Activated CD8-positive, alpha-beta memory T cell treated with anti-CD3 and anti-CD28 coated beads, Interleukin-2, amount 50 U/mL, for 1 hour (primary cell): Measurements from ENCODE around the gene LOX.
"Not testable (repeated sequence)": the region's sequence is repeated elsewhere in the genome, so short reads cannot be mapped to it uniquely, and the experiment has no call there.

Experiments
- DNase-seq: peaks from one replicate; pipeline ENCODE4 v3.0.0-alpha.2; 2020; ENCODE audit errors: extremely low read depth

The LOX gene

DNA sequence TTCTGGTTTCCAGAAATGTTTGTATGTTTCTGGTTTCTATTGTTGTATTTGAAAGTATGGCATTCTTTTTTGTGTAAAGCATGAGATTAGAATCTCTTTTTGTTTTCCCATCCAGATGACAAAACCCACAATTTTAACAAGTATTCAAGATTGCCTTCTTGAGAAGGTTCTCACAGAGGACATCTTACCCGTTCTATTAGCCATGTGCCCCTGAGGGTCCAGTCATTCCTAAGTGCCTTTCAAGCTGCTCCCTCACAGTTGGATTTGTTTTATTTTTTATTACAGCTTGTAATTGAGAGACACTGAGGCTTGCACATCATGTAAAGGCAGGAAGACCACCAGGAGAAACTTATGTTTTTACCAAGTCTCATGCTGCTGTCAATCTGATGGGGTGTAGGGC, 19.3 kb upstream of the LOX start:
- no peak for DNase-seq

DNA sequence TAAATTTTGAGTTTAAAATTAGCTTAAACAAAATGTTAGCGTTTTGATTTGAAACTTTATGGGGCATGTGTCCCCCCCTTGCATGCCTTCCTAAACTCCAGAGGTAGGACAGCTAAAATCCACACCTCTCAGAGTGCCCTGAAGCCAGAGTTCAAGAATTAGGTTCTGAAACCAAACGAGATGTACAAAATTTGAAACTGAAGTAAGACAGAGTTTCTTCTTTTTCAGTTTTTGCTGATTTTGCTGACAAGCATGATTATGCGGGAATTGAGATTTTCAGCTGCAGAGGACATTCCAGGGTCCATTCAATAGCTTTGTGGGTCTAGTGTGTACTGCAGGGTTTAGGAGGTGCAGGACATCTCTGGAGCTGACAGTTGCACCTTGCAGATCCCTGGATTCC, 17.1 kb upstream of the LOX start:
- no peak for DNase-seq

DNA sequence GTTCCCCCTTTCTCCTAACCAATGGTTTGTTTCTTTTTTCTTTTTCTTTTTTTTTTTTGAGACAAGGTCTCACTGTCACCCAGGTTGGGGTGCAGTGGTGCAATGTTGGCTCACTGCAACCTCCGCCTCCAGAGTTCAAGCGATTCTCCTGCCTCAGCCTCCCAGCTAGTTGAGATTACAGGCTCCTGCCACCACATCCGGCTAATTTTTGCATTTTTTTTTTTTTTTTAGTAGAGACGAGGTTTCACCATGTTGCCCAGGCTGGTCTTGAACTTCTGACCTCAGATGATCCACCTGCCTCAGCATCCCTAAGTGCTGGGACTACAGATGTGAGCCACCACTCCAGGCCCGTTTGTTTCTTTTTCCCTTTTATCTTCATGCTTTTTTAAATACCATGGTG, 16.2 kb upstream of the LOX start:
- not testable (repeated sequence) for DNase-seq

DNA sequence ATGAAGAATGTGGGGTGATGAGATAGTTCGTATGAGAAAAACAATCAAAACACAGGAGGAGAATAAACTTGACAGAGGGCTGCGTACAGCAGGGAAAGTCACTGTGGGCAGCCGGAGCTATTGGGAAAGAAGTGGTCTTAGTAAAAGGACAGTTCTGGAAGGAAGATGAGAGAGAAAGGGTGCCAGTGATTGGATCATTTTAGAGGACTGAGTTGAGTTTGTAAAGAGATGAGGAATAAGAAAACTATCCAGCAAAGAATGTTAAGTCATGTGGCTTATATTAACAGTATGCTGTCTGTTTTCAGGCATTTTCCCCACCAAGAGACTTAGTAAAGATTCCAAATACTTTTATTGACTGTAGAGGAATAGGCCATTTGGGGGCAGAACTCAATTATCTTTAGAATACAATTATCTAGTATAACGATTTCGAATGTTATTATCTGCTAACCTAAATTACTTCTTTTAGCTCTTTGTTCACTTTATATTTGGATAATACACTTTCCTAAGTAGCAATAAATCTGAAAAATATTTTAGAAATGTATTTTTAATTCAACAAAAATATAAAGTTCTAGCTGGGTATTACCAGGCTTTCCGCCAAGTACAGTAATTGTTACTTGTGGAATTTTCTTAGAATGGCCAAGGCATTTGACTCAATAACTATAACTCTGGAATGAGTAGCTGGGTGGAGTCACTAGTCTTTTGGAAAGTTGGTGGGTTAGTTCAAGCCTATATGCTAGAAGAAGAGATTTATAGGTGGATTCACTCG, 15.5 kb upstream of the LOX start:
- no peak for DNase-seq

DNA sequence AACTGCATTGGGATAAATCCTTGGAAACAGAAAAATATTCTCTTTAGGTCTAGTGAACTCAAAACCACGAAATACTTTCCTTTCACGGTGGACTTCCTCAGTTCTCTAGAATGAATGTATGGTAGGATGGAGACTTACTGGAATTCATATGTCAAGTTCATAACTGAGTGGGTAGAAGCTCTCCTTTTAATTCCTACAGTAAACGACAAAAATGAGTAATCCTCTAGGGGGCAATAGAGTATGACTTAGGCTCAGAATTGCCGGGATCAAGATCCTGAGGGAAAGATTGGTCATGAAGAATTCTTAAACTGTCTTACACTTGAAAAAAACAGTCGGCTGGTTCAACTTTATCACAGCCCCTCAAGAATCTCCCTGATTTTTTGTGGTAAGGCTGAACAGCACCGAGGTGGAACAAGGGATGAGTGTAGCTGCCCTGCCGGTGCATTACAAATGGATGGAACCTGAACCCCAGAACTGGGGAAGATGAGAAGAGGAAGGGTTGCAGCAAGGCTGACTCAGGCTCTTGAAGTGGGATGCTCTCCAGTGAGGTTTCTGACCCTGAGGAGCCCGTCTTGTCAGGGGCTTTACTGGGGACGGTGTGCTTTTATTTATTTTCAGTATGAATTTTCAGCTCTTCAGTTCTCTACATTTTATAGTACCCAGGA, 14.0 kb upstream of the LOX start:
- DNase-seq: no peak

DNA sequence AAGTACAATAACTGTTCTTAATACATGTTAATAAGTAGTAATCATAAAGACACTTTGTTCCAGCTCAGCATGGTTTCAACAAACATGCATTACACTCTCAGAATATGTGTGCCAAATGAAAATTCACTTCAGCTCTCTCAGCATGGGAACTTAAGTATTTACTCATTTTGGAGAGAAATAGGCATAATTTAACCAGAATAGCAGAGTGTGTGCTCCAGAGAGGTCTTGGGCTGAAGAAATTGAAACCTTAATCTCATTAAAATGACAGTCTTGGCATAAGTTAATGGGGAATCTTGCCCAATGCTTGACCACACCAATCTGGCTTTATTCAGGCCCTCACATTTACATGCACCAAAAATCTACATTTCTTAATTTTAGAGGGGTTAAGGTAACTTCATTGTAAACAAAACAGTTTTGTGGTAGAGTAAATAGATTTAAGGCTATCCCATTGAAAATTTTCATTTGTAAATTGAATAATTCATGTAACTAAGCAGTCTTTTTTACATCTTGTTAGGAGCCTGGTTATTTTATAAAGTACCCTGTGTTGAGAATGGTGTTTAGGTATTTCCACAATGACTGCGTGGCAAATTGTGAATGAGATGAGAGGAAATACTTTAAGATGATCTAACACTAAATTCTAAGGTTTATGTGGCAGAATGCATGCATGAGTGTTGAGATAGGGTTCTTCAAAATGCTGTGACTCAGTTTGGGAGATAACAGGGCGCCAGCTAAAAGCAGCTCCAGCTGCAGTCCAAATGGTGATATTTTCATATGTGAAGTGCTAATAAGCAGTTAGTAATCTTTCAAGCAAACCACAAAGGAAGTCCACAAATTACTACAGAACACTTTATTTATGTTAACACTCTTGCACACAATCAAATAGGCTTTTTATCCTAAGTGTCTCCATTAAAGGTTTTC, 11.3 kb upstream of the LOX start:
- no peak for DNase-seq

DNA sequence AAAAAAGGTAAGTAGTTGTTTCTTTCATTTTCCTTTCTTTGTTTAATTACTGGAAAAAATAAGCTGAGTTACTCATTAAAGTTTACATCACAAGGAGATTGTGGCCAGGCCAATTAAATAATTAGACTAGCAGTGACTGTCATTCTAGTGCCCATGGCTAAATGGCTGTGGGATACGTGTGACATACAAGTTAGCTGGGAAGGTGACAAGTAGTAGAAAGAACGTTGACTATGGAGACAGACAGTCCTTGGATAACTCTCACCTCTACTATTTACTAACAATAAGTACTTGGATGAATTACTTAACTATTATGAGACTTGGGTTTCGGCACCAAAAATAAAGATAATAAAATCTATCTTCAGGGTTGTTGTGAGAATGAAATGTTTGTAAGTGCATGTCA, 7.0 kb upstream of the LOX start:
- DNase-seq: no peak

DNA sequence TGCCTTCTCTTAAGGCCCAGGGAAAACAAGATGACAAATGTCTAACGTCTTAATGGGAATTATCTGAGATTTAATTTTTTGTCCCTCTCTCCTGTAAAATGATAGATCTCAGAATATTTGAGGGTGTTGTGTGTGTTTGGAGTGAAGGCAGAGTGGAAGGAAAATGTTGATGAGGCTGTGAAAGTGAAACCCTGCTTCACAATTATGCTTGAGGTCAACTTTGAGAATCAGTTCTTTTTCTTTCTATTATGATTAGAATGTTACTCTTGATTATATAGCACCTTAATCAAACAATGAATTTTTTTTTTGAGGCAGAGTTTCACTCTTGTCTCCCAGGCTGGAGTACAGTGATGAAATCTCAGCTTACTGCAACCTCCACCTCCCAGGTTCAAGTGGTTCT, 5.5 kb upstream of the LOX start:
- no peak for DNase-seq

DNA sequence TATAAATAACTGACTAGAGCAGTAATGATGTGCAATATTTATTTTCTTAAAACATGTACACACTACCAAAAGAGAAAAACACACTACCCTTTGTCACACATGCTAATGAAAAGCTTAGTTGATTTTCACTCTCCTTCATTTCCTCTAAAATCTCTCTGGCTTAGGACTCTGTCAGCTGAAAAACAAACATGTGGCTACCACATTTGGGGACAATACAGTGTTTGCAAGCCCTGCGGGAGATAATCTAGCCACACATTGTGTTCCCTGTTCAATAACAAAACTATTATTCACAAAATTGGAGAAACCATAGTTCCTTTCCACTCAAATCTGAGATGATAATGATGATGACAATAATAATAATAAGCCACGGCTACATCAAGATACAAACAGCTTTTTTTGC, 3.5 kb upstream of the LOX start:
- no peak for DNase-seq

DNA sequence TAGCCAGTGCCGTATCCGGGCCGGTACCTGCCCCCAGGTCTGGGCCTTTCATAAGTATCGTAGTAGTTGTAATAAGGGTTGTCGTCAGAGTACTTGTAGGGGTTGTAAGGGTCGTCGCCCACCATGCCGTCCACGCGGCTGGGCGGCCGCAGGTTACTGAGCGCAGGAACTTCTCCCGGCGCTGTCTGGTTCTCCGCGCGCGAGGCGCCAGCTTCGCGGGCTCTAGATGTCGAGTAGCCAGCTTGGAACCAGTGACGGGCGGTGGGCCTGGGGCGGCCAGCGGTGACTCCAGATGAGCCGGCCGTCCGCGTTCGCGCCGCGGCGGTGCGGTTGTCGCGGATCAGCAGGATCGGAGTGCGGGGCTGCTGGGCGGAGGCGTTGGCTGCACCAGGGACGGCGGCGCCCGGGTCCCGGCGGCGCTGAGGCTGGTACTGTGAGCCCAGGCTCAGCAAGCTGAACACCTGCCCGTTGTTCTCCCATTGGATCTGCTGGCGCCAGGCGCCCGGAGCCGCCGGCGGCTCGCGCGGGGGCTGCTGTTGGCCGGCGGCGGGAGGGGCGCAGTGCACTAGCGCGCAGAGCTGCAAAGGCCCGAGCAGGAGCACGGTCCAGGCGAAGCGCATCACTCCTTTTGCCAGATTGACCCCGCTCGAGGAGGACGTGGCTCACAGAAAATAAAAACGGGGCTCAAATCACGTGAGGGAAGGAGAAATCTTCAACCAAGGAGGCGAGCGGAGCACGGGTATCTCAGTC, 518 bp downstream of the LOX start:
- no peak for DNase-seq

DNA sequence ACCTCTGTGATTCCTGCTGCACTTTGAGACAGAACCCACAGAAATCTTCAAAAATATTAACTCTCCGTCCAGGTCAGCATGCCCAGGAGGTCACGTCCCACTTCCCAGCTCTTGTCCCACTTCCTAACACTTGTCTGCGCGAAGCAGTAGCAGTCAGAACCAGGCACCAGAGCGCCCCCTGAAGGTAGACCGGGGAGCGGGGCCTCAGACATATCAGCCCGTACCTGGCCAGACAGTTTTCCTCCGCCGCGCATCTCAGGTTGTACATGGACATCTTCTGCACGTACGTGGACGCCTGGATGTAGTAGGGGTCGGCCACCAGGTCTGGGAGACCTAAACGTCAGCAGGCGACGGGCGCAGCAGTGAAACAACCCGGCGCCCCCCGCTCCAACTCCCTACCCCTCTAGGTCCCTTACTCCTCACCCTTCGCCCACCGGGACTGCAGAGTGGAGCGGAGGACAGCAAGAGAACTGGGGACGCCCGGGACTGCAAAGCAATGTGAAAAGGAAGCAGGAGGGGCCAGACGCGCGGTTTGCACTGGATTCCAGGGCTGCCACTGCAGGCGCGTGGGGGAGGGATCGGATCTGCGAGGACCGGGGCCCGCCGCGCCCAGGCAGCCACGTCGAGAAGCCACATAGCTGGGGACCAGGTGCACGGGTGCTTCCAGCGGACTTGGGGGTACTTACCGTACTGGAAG, 1.2 kb downstream of the LOX start:
- DNase-seq: no peak

DNA sequence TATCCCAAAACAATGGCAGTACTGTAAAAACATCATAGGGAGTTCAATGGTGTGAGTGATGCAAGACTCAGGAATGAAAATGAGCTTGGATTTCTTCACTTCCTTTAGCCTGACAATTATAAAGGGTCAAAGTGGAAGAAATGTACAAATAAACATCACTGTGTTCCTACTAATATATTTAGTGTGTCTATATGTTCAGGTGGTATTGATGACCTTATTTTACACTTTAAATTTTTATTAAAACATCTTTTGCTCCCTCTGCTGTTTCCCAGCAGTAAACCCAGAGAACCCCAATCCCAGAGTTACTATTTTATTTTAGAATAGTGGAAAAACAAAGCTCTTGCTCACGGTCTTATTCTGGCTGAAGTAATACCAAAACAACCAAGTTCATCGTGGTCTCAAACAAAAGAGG, 2.0 kb downstream of the LOX start:
- no peak for DNase-seq

DNA sequence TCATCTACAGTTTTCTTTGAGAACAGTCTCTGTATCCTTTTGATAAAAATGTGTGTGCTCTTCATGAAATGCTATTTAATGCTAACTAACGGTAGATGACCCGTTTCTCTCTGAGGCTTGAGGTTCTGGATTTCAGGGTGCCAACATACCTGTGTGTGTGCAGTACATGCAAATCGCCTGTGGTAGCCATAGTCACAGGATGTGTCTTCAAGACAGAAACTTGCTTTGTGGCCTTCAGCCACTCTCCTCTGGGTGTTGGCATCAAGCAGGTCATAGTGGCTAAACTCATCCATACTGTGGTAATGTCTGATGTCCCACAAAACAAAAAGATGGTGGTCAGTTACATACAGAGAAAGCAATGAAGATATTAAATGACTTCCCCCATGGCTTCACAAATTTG, 4.2 kb downstream of the LOX start:
- no peak for DNase-seq

DNA sequence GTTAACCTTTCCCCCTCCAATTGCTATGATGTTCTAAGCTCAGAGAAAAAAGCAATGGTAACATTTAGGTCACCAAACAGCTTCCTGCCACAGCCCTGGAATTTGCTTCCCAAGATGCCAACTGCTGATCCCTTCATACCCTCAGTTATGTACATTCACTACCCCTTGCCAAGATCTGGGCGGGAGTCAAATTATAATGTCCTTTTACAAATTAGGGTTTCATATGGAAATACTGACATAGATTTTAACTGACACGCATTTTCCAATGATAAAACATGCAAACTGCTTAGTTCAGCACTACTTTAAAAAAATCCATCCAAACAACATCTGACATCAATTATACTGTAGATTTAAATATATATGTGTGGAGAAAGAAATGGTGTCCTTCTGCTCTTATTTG, 5.0 kb downstream of the LOX start:
- no peak for DNase-seq

DNA sequence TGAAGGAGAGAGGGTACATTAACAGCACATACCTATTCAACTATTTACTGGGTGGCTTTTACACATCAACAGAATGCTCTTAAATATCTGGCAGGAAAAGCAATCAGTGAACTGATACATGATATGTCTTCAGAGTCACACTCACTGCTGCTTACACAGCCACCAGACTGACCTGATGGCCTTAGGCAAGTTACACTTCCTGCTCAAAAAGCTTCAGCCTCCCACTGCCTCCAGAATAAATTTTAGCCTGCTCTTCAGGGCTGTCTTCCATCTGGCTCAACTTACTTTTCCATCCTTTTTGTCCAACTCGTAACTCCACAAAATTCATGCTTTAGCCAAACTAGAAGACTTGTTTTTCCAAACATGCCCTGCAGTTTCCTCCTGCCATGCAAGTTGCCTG, 10.7 kb downstream of the LOX start:
- no peak for DNase-seq

DNA sequence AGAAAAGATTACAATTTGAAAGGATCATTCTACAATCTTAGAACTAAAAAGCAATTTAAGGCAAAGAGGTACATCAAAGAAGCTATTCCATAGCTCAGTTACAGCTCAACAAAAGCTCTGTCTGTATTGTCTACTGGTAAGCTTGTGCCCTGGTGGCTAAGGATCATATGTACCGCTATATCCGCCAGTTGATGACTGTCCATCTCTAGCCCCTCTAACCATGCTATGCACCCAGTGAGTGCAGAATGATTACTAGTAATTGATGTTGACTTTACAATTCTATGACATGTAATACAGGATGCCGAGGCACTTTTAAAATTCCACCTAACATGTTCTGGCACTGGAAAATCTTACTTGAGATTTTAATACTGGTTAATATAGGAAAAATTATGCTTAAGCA, 13.1 kb downstream of the LOX start:
- DNase-seq: no peak

DNA sequence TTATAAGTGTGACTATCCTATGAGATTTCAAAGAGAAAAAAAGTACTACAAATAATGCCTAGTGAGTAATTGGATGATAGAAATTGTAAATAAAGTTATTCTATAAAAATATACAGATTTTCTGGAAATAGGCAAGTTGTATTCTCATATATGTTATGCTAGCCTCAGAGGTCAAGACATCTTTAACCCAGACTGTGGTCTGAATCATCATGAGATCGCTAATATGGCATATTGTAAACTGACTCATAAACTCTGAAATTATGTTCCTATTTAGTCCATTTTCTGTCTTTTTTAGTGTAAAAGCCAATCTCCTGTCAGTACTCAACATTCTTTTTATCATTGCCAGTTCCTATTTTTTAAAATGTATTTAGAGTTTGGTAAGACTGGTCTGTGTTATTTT, 14.2 kb downstream of the LOX start:
- DNase-seq: no peak

DNA sequence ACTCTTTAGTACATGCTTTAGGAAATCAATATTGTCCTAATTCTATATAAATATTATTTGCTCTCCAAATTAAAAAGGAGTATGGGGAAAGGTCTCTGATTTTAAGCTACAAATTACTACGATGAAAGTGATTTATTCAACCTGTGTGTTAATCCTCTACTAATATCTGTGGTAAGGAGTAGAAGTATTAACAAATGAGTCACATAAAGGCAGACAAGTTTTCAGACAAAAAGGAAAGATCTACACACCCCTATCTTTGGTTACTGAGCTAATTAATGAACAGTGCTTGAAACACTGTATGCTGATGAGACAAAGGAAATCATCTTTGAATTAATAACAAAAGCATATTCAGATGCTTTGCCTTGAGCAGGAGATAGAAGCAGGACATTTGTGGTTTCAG, 15.9 kb downstream of the LOX start:
- DNase-seq: no peak

DNA sequence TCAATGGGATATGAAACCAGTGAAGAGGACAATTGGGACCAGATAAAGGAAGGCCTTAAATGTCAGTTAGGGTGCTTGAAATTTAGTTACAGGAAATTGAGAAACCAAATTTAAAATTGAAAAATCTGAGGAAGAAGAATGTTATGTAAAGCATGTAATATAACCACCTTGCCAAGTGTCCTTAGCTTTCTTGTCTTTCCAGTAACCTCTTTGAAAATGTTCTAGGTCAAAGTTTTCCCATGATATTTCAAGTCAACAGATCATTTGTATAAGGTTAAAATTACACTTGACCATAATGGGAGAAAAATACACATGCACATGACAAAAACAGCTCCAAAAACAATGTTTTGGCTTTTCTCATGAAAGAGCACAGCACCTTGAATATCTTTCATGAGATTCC, 21.1 kb downstream of the LOX start:
- no peak for DNase-seq

DNA sequence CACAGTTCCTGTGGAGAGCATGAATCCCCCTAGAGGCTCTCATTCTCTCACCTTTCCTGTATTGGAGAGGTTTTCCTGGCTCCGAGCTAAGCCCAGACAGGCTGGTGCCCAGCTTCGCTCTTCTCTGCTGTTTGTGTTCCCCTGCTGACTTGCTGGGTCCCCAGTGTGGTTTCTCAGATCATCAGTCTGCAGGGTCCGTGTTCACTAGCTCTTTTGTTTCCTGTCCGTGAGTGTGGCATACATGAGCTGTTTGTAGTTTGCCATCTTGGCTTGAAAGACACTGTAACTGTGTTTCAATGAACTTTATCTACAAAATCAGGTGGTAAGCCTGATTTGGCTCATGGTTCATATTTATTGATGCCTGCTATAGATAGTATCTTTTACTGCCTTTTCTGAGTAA, 23.8 kb downstream of the LOX start:
- DNase-seq: no peak
